Neural progenitor cell (in vitro differentiated cells): Measurements from ENCODE around the gene NBEAL2. TPM values are rescaled to one million over a fixed set of nuclear protein-coding genes. Genes with fewer than 3 reads are reported as not detected.

Experiments used
- DNase-seq: peaks from one replicate; pipeline ENCODE4 v3.0.0-alpha.2; 2016; ENCODE audit warnings: low spot score
- H2AFZ ChIP-seq: fragments of 200-600 bp; sonication (generic); replicated peaks from 2 replicates; pipeline ENCODE4 v1.6.1; 2016; ENCODE audit warnings: antibody characterized with exemption
- H3F3A ChIP-seq: fragments of 200-600 bp; sonication (generic); 2 replicates; pipeline ENCODE4 v1.6.1; 2016; ENCODE audit warnings: antibody characterized with exemption, low read depth
- H3K27ac ChIP-seq: fragments of 200-600 bp; sonication (generic); 2 replicates; pipeline ENCODE4 v1.5.1; 2016; ENCODE audit warnings: mild to moderate bottlenecking
- H3K27me3 ChIP-seq: fragments of 200-600 bp; sonication (generic); 2 replicates; pipeline ENCODE4 v1.6.1; 2016; ENCODE audit warnings: mild to moderate bottlenecking, moderate library complexity
- H3K36me3 ChIP-seq: fragments of 200-600 bp; sonication (generic); 2 replicates; pipeline ENCODE4 v1.5.1; 2016
- H3K4me1 ChIP-seq: fragments of 200-600 bp; sonication (generic); 2 replicates; pipeline ENCODE4 v1.6.1; 2016; ENCODE audit warnings: mixed run types
- H3K4me2 ChIP-seq: fragments of 200-600 bp; sonication (generic); 2 replicates; pipeline ENCODE4 v1.6.1; 2016
- H3K4me3 ChIP-seq: fragments of 200-600 bp; sonication (generic); 2 replicates; pipeline ENCODE4 v1.5.1; 2016
- H3K79me2 ChIP-seq: fragments of 200-600 bp; sonication (generic); 2 replicates; pipeline ENCODE4 v1.6.1; 2016; ENCODE audit warnings: low read depth
- H3K9ac ChIP-seq: fragments of 200-600 bp; sonication (generic); 2 replicates; pipeline ENCODE4 v1.6.1; 2016
- H3K9me3 ChIP-seq: fragments of 200-600 bp; sonication (generic); 2 replicates; pipeline ENCODE4 v1.5.1; 2016; ENCODE audit warnings: low read depth
- H4K20me1 ChIP-seq: fragments of 200-600 bp; sonication (generic); 2 replicates; pipeline ENCODE4 v1.6.1; 2016; ENCODE audit warnings: low read depth
- H3K27ac Mint-ChIP-seq: 3 replicates; pipeline ENCODE4 v1.8.0; 2021; ENCODE audit warnings: mixed read lengths
- H3K27me3 Mint-ChIP-seq: 2 replicates; pipeline ENCODE4 v1.8.0; 2022; ENCODE audit warnings: low read depth, mild to moderate bottlenecking, inconsistent platforms, moderate library complexity, mixed read lengths; ENCODE audit not compliant: insufficient read depth
- H3K36me3 Mint-ChIP-seq: 3 replicates; pipeline ENCODE4 v1.8.0; 2021; ENCODE audit warnings: mixed read lengths
- H3K4me1 Mint-ChIP-seq: 3 replicates; pipeline ENCODE4 v1.8.0; 2021; ENCODE audit warnings: mixed read lengths
- H3K4me3 Mint-ChIP-seq: 3 replicates; pipeline ENCODE4 v1.8.0; 2021; ENCODE audit warnings: mild to moderate bottlenecking, moderate library complexity, mixed read lengths
- H3K9me3 Mint-ChIP-seq: 3 replicates; pipeline ENCODE4 v1.8.0; 2020; ENCODE audit warnings: mixed read lengths
- CTCF ChIP-seq: fragments of 200-600 bp; sonication (generic); IDR thresholded peaks from 2 replicates; pipeline ENCODE4 v1.5.1; 2017; ENCODE audit warnings: antibody characterized with exemption, mild to moderate bottlenecking
- EZH2 ChIP-seq: fragments of 200-600 bp; sonication (generic); IDR thresholded peaks from 2 replicates; pipeline ENCODE4 v1.6.1; 2017; ENCODE audit warnings: antibody characterized with exemption, mild to moderate bottlenecking, moderate library complexity
- EZH2phosphoT487 ChIP-seq: fragments of 200-600 bp; sonication (generic); IDR thresholded peaks from 2 replicates; pipeline ENCODE4 v1.6.1; 2017; ENCODE audit warnings: antibody characterized with exemption
- total RNA-seq: library from RNA; depleted of rRNA; stranded (reverse); fragments of >200 nt; gene quantifications from 2 replicates; pipeline ENCODE4 v1.2.3, GENCODE V29; 2015; ENCODE audit warnings: low replicate concordance

Gene NBEAL2
- total RNA-seq, 1 donor from 2014 or later = 6.3 TPM

- Histone ChIP-seq H2AFZ (no peak overlapping the region), H3K9ac (no peak overlapping the region), H3K4me3 (no peak overlapping the region), H3K79me2 (no peaks in the 10 kb centered on the region), H3K27me3 (no peaks in the 10 kb centered on the region), H3F3A (no peaks in the 10 kb centered on the region), H3K27ac (no peak overlapping the region), H3K4me2 (no peak overlapping the region), H3K9me3 (no peaks in the 10 kb centered on the region), H3K4me1 (no peaks in the 10 kb centered on the region), H3K36me3 (no peaks in the 10 kb centered on the region), H4K20me1 (no peaks in the 10 kb centered on the region)
- Mint-ChIP-seq H3K4me1 (peaks cover 3% of the 10 kb centered on the region), H3K27me3 (peaks cover 4% of the 10 kb centered on the region), H3K9me3 (no peaks in the 10 kb centered on the region), H3K36me3 (no peaks in the 10 kb centered on the region), H3K4me3 (no peak overlapping the region), H3K27ac (no peak overlapping the region)
- TF ChIP-seq EZH2 (no peak), EZH2phosphoT487 (no peak), CTCF (no peak)
- DNase-seq = no peak
These were observed 21.7 kb downstream of the NBEAL2 start for GRCh38 chr3:47000922-47001730.

GRCh38 chr3:47001731-47002170 is 22.3 kb downstream of the NBEAL2 start:
- peaks cover 4% of the 10 kb centered on the region for H3K27me3 Mint-ChIP-seq
- no peak for DNase-seq

GRCh38 chr3:47002171-47003055 is 22.9 kb downstream of the NBEAL2 start:
- no peaks in the 10 kb centered on the region for H3K79me2 ChIP-seq
- peak; percentile 68 for DNase-seq
- peaks cover 2% of the 10 kb centered on the region for H3K27me3 Mint-ChIP-seq
- no peak overlapping the region for H3K4me3 Mint-ChIP-seq
- no peaks in the 10 kb centered on the region for H3K36me3 Mint-ChIP-seq
- H3K27me3 ChIP-seq = no peaks in the 10 kb centered on the region
- H4K20me1 ChIP-seq = no peaks in the 10 kb centered on the region
- peak; percentile 56 for TF ChIP-seq CTCF
- no peak for TF ChIP-seq EZH2
- no peak overlapping the region for H3K9ac ChIP-seq
- H3K4me2 ChIP-seq = no peak overlapping the region
- H3K9me3 ChIP-seq = no peaks in the 10 kb centered on the region
- no peaks in the 10 kb centered on the region for H3K4me1 ChIP-seq
- no peak overlapping the region for H3K27ac ChIP-seq
- H3F3A ChIP-seq = no peaks in the 10 kb centered on the region
- no peak overlapping the region for H2AFZ ChIP-seq
- H3K36me3 ChIP-seq = no peaks in the 10 kb centered on the region
- H3K27ac Mint-ChIP-seq = no peak overlapping the region
- H3K4me1 Mint-ChIP-seq = peaks cover 3% of the 10 kb centered on the region
- no peak overlapping the region for H3K4me3 ChIP-seq
- H3K9me3 Mint-ChIP-seq = no peaks in the 10 kb centered on the region

More at GRCh38 chr3:47001731-47002170, 22.3 kb downstream of the NBEAL2 start:
- Histone ChIP-seq H3K4me3 (no peak overlapping the region), H3K79me2 (no peaks in the 10 kb centered on the region), H4K20me1 (no peaks in the 10 kb centered on the region), H2AFZ (no peak overlapping the region), H3K4me2 (no peak overlapping the region), H3K27me3 (no peaks in the 10 kb centered on the region), H3K27ac (no peak overlapping the region), H3F3A (no peaks in the 10 kb centered on the region), H3K9ac (no peak overlapping the region), H3K36me3 (no peaks in the 10 kb centered on the region), H3K9me3 (no peaks in the 10 kb centered on the region), H3K4me1 (no peaks in the 10 kb centered on the region)
- Mint-ChIP-seq H3K4me1 (peaks cover 3% of the 10 kb centered on the region), H3K9me3 (no peaks in the 10 kb centered on the region), H3K27ac (no peak overlapping the region), H3K36me3 (no peaks in the 10 kb centered on the region), H3K4me3 (no peak overlapping the region)
- TF ChIP-seq EZH2 (no peak), CTCF (no peak), EZH2phosphoT487 (no peak)
